H1 (cell line): ENCODE data around the gene GALNTL6. TPM values are rescaled to one million over a fixed set of nuclear protein-coding genes. Genes with fewer than 3 reads are reported as not detected.

Experiments used
- CTCF ChIA-PET: fragments of 300-600 bp; sonication (Branson Sonifier 250); formaldehyde crosslinking; loops from one replicate; lab custom pipeline; 2021; ENCODE audit not compliant: partially characterized antibody; lab: Charles Lee
- POLR2A ChIA-PET: fragments of 300-600 bp; sonication (Branson Sonifier 250); formaldehyde crosslinking; loops from one replicate; lab custom pipeline; 2021; ENCODE audit warnings: inconsistent platforms; ENCODE audit not compliant: partially characterized antibody; lab: Charles Lee
- DNase-seq, 2 experiments: peaks; one replicate each; pipeline versions ENCODE4 v3.0.0 to v3.0.0-alpha.2; 2010 to 2022; ENCODE audit warnings: low spot score in 2 of 2, low read depth in 1 of 2, mixed read lengths in 1 of 2
- FAIRE-seq: peaks from 2 replicates; lab custom pipeline; 2011; peaks lifted over from hg19 to GRCh38; lab: Jason Lieb, UNC
- H2AFZ ChIP-seq: 2 replicates; pipeline ENCODE4 v1.8.1; 2012; ENCODE audit warnings: low read length, inconsistent platforms
- H2AK5ac ChIP-seq: 2 replicates; pipeline ENCODE4 v1.6.1; 2013; ENCODE audit warnings: low read depth, low read length
- H2BK120ac ChIP-seq: replicated peaks from 2 replicates; pipeline ENCODE3; 2013; ENCODE audit warnings: low read depth, low read length, inconsistent platforms
- H2BK12ac ChIP-seq: 2 replicates; pipeline ENCODE4 v1.6.1; 2013; ENCODE audit warnings: low read depth, low read length
- H2BK15ac ChIP-seq: 2 replicates; pipeline ENCODE4 v1.6.1; 2013; ENCODE audit warnings: low read length
- H2BK20ac ChIP-seq: 2 replicates; pipeline ENCODE4 v1.6.1; 2013; ENCODE audit warnings: low read length
- H2BK5ac ChIP-seq: 2 replicates; pipeline ENCODE4 v1.6.1; 2013; ENCODE audit warnings: low read depth, low read length
- H3K14ac ChIP-seq: 2 replicates; pipeline ENCODE4 v1.6.1; 2013; ENCODE audit warnings: inconsistent platforms; ENCODE audit not compliant: insufficient read length
- H3K18ac ChIP-seq: 2 replicates; pipeline ENCODE4 v1.6.1; 2013; ENCODE audit warnings: low read length; ENCODE audit errors: extremely low read depth
- H3K23ac ChIP-seq: 2 replicates; pipeline ENCODE4 v1.6.1; 2013; ENCODE audit warnings: inconsistent platforms; ENCODE audit not compliant: insufficient read length
- H3K23me2 ChIP-seq: 2 replicates; pipeline ENCODE4 v1.6.1; 2013; ENCODE audit warnings: low read depth, low read length
- H3K27ac ChIP-seq: 2 replicates; pipeline ENCODE4 v1.6.1; 2011; ENCODE audit warnings: low read depth, low read length, inconsistent platforms
- H3K27me3 ChIP-seq, 4 experiments: replicated peaks in 1 of 4; 1 replicate in 1 of 4; 2 replicates in 3 of 4; pipeline versions ENCODE4 v1.6.1 to v1.8.1; 2011 to 2013; ENCODE audit warnings: low read length in 3 of 4, mild to moderate bottlenecking in 3 of 4, inconsistent platforms in 2 of 4, mixed read lengths in 2 of 4, moderate library complexity in 1 of 4; ENCODE audit not compliant: control insufficient read depth in 3 of 4, insufficient read depth in 3 of 4; ENCODE audit errors: extremely low read depth in 1 of 4
- H3K36me3 ChIP-seq, 4 experiments: 2 replicates each; pipeline versions ENCODE4 v1.6.1 to v1.8.1; 2011 to 2013; ENCODE audit warnings: mild to moderate bottlenecking in 4 of 4, low read length in 3 of 4, moderate library complexity in 2 of 4, control low read depth in 1 of 4, inconsistent platforms in 1 of 4; ENCODE audit not compliant: insufficient read depth in 4 of 4, control insufficient read depth in 2 of 4
- H3K4ac ChIP-seq: replicated peaks from 2 replicates; pipeline ENCODE3; 2013; ENCODE audit warnings: low read length, low read depth, mixed read lengths, inconsistent platforms; ENCODE audit not compliant: insufficient read length
- H3K4me1 ChIP-seq, 4 experiments: replicated peaks in 1 of 4; 1 replicate in 1 of 4; 2 replicates in 3 of 4; pipeline versions ENCODE4 v1.6.1 to v1.8.1; 2011 to 2013; ENCODE audit warnings: low read length in 3 of 4, inconsistent platforms in 2 of 4, mixed read lengths in 1 of 4; ENCODE audit not compliant: insufficient read depth in 4 of 4, control insufficient read depth in 3 of 4
- H3K4me2 ChIP-seq, 2 experiments: 2 replicates each; pipeline versions ENCODE4 v1.6.1 to v1.8.1; 2011 to 2013; ENCODE audit warnings: low read depth in 2 of 2, low read length in 2 of 2, control low read depth in 1 of 2, inconsistent platforms in 1 of 2, mild to moderate bottlenecking in 1 of 2; ENCODE audit not compliant: insufficient read depth in 1 of 2
- H3K4me3 ChIP-seq, 4 experiments: fragments of 200-600, 300-600 bp in 1 of 4; sonication (generic), shearing (Covaris generic), sonication (Bioruptor Twin) in 1 of 4; 2 replicates each; pipeline versions ENCODE4 v1.5.1 to v1.8.1; 2011 to 2016; ENCODE audit warnings: low read length in 4 of 4, low read depth in 3 of 4, control low read depth in 2 of 4, inconsistent platforms in 2 of 4, mild to moderate bottlenecking in 2 of 4, mixed read lengths in 1 of 4, moderate library complexity in 1 of 4; ENCODE audit not compliant: insufficient read depth in 2 of 4; ENCODE audit errors: extremely low read depth in 1 of 4
- H3K56ac ChIP-seq: replicated peaks from 2 replicates; pipeline ENCODE3; 2013; ENCODE audit warnings: low read depth, mild to moderate bottlenecking, mixed read lengths, low read length, inconsistent platforms; ENCODE audit not compliant: insufficient read length
- H3K79me1 ChIP-seq: 2 replicates; pipeline ENCODE4 v1.6.1; 2013; ENCODE audit warnings: low read depth, low read length, control low read depth
- H3K79me2 ChIP-seq, 2 experiments: 2 replicates each; pipeline versions ENCODE4 v1.6.1 to v1.8.1; 2012 to 2013; ENCODE audit warnings: low read length in 2 of 2, mild to moderate bottlenecking in 2 of 2, inconsistent platforms in 1 of 2; ENCODE audit not compliant: insufficient read depth in 2 of 2, control insufficient read depth in 1 of 2
- H3K9ac ChIP-seq, 4 experiments: replicated peaks in 1 of 4; 1 replicate in 1 of 4; 2 replicates in 3 of 4; pipeline versions ENCODE4 v1.6.1 to v1.8.1; 2011 to 2013; ENCODE audit warnings: low read depth in 3 of 4, low read length in 3 of 4, control low read depth in 2 of 4, mild to moderate bottlenecking in 2 of 4, moderate library complexity in 2 of 4, inconsistent platforms in 1 of 4; ENCODE audit errors: extremely low read depth in 1 of 4
- H3K9me3 ChIP-seq, 2 experiments: 2 replicates each; pipeline versions ENCODE4 v1.6.1 to v1.8.1; 2012 to 2013; ENCODE audit warnings: mild to moderate bottlenecking in 2 of 2, moderate library complexity in 2 of 2, control low read depth in 1 of 2, inconsistent platforms in 1 of 2, low read depth in 1 of 2, low read length in 1 of 2, mixed read lengths in 1 of 2; ENCODE audit not compliant: insufficient read depth in 2 of 2
- H4K20me1 ChIP-seq, 2 experiments: replicated peaks in 1 of 2; 2 replicates each; pipeline versions ENCODE3 to v1.8.1; 2011 to 2013; ENCODE audit warnings: inconsistent platforms in 2 of 2, low read length in 2 of 2, mild to moderate bottlenecking in 1 of 2; ENCODE audit not compliant: insufficient read depth in 2 of 2, control insufficient read depth in 1 of 2
- H4K5ac ChIP-seq: 2 replicates; pipeline ENCODE4 v1.6.1; 2013; ENCODE audit warnings: low read length, low read depth, mixed read lengths, inconsistent platforms; ENCODE audit not compliant: insufficient read length
- H4K8ac ChIP-seq: 2 replicates; pipeline ENCODE4 v1.8.0; 2013; ENCODE audit warnings: mild to moderate bottlenecking, moderate library complexity, low read length, inconsistent platforms; ENCODE audit not compliant: insufficient read depth; ENCODE audit errors: extremely low read depth
- H4K91ac ChIP-seq: replicated peaks from 2 replicates; pipeline ENCODE3; 2013; ENCODE audit warnings: low read length, mixed read lengths, inconsistent platforms; ENCODE audit not compliant: insufficient read length
- CTCF ChIP-seq, 3 experiments: IDR thresholded peaks; 1 replicate in 2 of 3; 2 replicates in 1 of 3; pipeline versions ENCODE4 v1.5.1 to v1.6.1; 2011; ENCODE audit warnings: low read length in 3 of 3, mild to moderate bottlenecking in 3 of 3, inconsistent platforms in 2 of 3, low read depth in 1 of 3, moderate library complexity in 1 of 3; ENCODE audit not compliant: insufficient read depth in 1 of 3; ENCODE audit errors: control extremely low read depth in 1 of 3
- KDM5A ChIP-seq: fragments of 200-600 bp; IDR thresholded peaks from 2 replicates; pipeline ENCODE4 v1.7.1; 2012; ENCODE audit warnings: mild to moderate bottlenecking, low read length, inconsistent platforms, mixed read lengths
- MAFK ChIP-seq: IDR thresholded peaks from 2 replicates; pipeline ENCODE4 v1.6.1; 2012; ENCODE audit warnings: low read depth, mild to moderate bottlenecking, improper control_type of control experiment, low read length
- POLR2A ChIP-seq, 2 experiments: IDR thresholded peaks; 1 replicate in 1 of 2; 2 replicates in 1 of 2; pipeline ENCODE4 v1.6.1; 2011; ENCODE audit warnings: low read depth in 2 of 2, low read length in 2 of 2, mild to moderate bottlenecking in 2 of 2; ENCODE audit errors: control extremely low read depth in 1 of 2
- RAD21 ChIP-seq, 2 experiments: IDR thresholded peaks in 1 of 2; conservative IDR thresholded peaks in 1 of 2; 2 replicates each; pipeline ENCODE4 v1.6.1; 2011; ENCODE audit warnings: low read depth in 2 of 2, low read length in 2 of 2, improper control_type of control experiment in 1 of 2, inconsistent platforms in 1 of 2, mild to moderate bottlenecking in 1 of 2, moderate library complexity in 1 of 2
- RNF2 ChIP-seq: fragments of 200-900, 300-1000 bp; sonication (generic); IDR thresholded peaks from 2 replicates; pipeline ENCODE4 v1.7.1; 2016; ENCODE audit warnings: borderline replicate concordance, low read depth, mild to moderate bottlenecking, antibody characterized with exemption, low read length; ENCODE audit not compliant: poor library complexity, severe bottlenecking; ENCODE audit errors: missing control alignments
- SIX5 ChIP-seq: IDR thresholded peaks from 2 replicates; pipeline ENCODE4 v1.6.1; 2011; ENCODE audit warnings: mild to moderate bottlenecking, low read depth, low read length
- SP2 ChIP-seq: IDR thresholded peaks from 2 replicates; pipeline ENCODE4 v1.6.1; 2012; ENCODE audit warnings: mild to moderate bottlenecking, low read length, inconsistent platforms
- WGBS, 2 experiments: shearing (Covaris generic) in 1 of 2; methylation state at CpG; one replicate each; pipeline versions ENCODE4 v1.1.6 to v1.1.7; 2013 to 2015; ENCODE audit warnings: low lambda C conversion rate in 2 of 2, mixed read lengths in 2 of 2, inconsistent platforms in 1 of 2, low coverage in 1 of 2, missing lambda C conversion rate in 1 of 2; ENCODE audit not compliant: insufficient replicate concordance in 2 of 2, insufficient coverage in 1 of 2, insufficient read length in 1 of 2; ENCODE audit errors: extremely low coverage in 1 of 2, missing lambda C conversion rate in 1 of 2; 5-methylcytosine and 5-hydroxymethylcytosine counted together
- polyA plus RNA-seq, 7 experiments: library from polyadenylated mRNA; depleted of rRNA in 3 of 7; stranded (reverse) in 5 of 7; unstranded in 2 of 7; fragments of >200 nt in 5 of 7; fragments of 200-250 nt in 2 of 7; gene quantifications; 1 replicate in 5 of 7; 2 replicates in 1 of 7; 4 replicates in 1 of 7; pipeline versions ENCODE4 v1.2.1 to v1.2.3, GENCODE V29; 2011 to 2013; ENCODE audit warnings: missing spikeins in 2 of 7, mixed read lengths in 2 of 7
- total RNA-seq: library from RNA; stranded (reverse); fragmentation: NEBNext Ultra II Directional; extraction: Animal tissue kit (Norgen Biotek cat#: 25700); gene quantifications from 2 replicates; pipeline ENCODE4 v1.2.1, GENCODE V29; 2021
- TF ChIP-seq, protein P1 (sequence below): IDR thresholded peaks from 2 replicates; pipeline ENCODE4 v1.6.1; 2012; ENCODE audit warnings: low read length, inconsistent platforms

Gene GALNTL6
- total and polyA plus RNA-seq, 2 of the 8 experiments (the other 6 are each of a cell fraction or from before 2014, with no cell fraction given), result 0.03 to 0.32 TPM

- Histone ChIP-seq H2BK12ac (no peak overlapping the region), H3K23me2 (no peaks in the 10 kb centered on the region), H4K91ac (no peak overlapping the region), H3K27ac (no peak overlapping the region), H3K4ac (no peak overlapping the region), H3K9ac (no peak overlapping the region), H3K56ac (no peak overlapping the region), H2AK5ac (no peak overlapping the region), H2BK15ac (no peak overlapping the region), H3K79me2 (no peaks in the 10 kb centered on the region), H3K14ac (no peak overlapping the region), H3K9me3 (0 out of 4 replicates have a peak, but pooled peaks cover 0 to under 1% of the 10 kb centered on the region in 2 experiments), H3K23ac (no peak overlapping the region), H3K4me1 (peaks cover 0 to 2% (median 0%) of the 10 kb centered on the region in 4 experiments; a peak in 3 of 7 replicates), H4K20me1 (no peaks in the 10 kb centered on the region), H3K36me3 (no peaks in the 10 kb centered on the region), H2BK120ac (no peak overlapping the region), H3K18ac (no peak overlapping the region), H2AFZ (no peak overlapping the region), H2BK20ac (no peak overlapping the region), H3K4me3 (no peak overlapping the region), H2BK5ac (no peak overlapping the region), H3K4me2 (no peak overlapping the region; a peak in 1 of 4 replicates), H4K5ac (no peak overlapping the region), H3K79me1 (no peaks in the 10 kb centered on the region), H4K8ac (no peak overlapping the region), H3K27me3 (no peaks in the 10 kb centered on the region)
- DNase-seq (no peak), FAIRE-seq (no peak)
- ChIA-PET CTCF (interaction anchor here (0.8 to 1.7 kb wide), 3 partner anchors 25 to 434 kb away, joined by 3 to 5 read pairs (median 3); no protein-coding TSS in a partner anchor), POLR2A (no interaction called here)
- 41% methylated on average over 1 of the region's 1 CpG; no CpG with 5 or more reads in 1 of the 2 experiments for WGBS, 2 experiments
- TF ChIP-seq RAD21 (IDR thresholded peaks at IDR 0.05 in 1 of 2, conservative IDR thresholded peaks at IDR 0.05 in 1 of 2; ENCODE audit: low read depth in 2 of 2, low read length in 2 of 2) (no peak), RNF2 (no peak), SP2 (no peak), SIX5 (no peak), MAFK (no peak), POLR2A (IDR thresholded peaks at IDR 0.05; ENCODE audit: control extremely low read depth in 1 of 2, low read depth in 2 of 2, low read length in 2 of 2) (no peak), KDM5A (no peak), CTCF (IDR thresholded peaks at IDR 0.05; ENCODE audit: control extremely low read depth in 1 of 3, insufficient read depth in 1 of 3, low read depth in 1 of 3, low read length in 3 of 3) (no peak)
- TF ChIP-seq, protein P1, sequence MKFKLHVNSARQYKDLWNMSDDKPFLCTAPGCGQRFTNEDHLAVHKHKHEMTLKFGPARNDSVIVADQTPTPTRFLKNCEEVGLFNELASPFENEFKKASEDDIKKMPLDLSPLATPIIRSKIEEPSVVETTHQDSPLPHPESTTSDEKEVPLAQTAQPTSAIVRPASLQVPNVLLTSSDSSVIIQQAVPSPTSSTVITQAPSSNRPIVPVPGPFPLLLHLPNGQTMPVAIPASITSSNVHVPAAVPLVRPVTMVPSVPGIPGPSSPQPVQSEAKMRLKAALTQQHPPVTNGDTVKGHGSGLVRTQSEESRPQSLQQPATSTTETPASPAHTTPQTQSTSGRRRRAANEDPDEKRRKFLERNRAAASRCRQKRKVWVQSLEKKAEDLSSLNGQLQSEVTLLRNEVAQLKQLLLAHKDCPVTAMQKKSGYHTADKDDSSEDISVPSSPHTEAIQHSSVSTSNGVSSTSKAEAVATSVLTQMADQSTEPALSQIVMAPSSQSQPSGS, result no peak
These were observed 1055.1 kb downstream of the GALNTL6 start for GRCh38 chr4:172868271-172868670.
